IMR-90 (cell line): ENCODE results near the gene SUB1. TPM values are rescaled to one million over a fixed set of nuclear protein-coding genes. Genes with fewer than 3 reads are reported as not detected.
"Not testable (repeated sequence)": the region's sequence is repeated elsewhere in the genome, so short reads cannot be mapped to it uniquely, and the experiment has no call there.

Experiments used
- ATAC-seq: fragments of 200-7000 bp; cut with Tn5 transposase; 2 replicates; pipeline ENCODE4 v1.9.1; 2020; ENCODE audit warnings: low read depth, mild to moderate bottlenecking, moderate library complexity
- BruUV-seq: library from RNA; stranded (reverse); fragments of 400-500 nt; replicated peaks from 2 replicates; lab custom pipeline; 2021; lab: Mats Ljungman, UMichigan
- CTCF ChIA-PET: fragments of 300-600 bp; formaldehyde crosslinking; extraction: SDS; loops from one replicate; lab custom pipeline; 2021; ENCODE audit warnings: antibody characterized with exemption; lab: Yijun Ruan, JAX
- POLR2A ChIA-PET: fragments of 300-600 bp; sonication (Branson Sonifier 250); formaldehyde crosslinking; loops from one replicate; lab custom pipeline; 2022; ENCODE audit warnings: antibody characterized with exemption; ENCODE audit not compliant: unreplicated experiment; lab: Charles Lee
- DNase-seq: peaks from one replicate; pipeline ENCODE4 v3.0.0; 2013
- H2AFZ ChIP-seq: replicated peaks from 2 replicates; pipeline ENCODE3; 2013; ENCODE audit warnings: low read length, mild to moderate bottlenecking; ENCODE audit not compliant: poor library complexity
- H2AK5ac ChIP-seq: 2 replicates; pipeline ENCODE4 v1.6.1; 2013; ENCODE audit warnings: low read depth, low read length, inconsistent platforms
- H2AK9ac ChIP-seq: replicated peaks from 2 replicates; pipeline ENCODE3; 2013; ENCODE audit warnings: mild to moderate bottlenecking, low read depth, low read length, moderate library complexity; ENCODE audit not compliant: poor library complexity
- H2BK120ac ChIP-seq: 2 replicates; pipeline ENCODE4 v1.6.1; 2013; ENCODE audit warnings: low read depth, low read length, inconsistent platforms
- H2BK15ac ChIP-seq: 3 replicates; pipeline ENCODE4 v1.6.1; 2013; ENCODE audit warnings: low read depth, low read length, inconsistent platforms
- H2BK20ac ChIP-seq: 2 replicates; pipeline ENCODE4 v1.6.1; 2013; ENCODE audit warnings: low read depth, mild to moderate bottlenecking, inconsistent platforms, low read length, moderate library complexity
- H2BK5ac ChIP-seq: 2 replicates; pipeline ENCODE4 v1.6.1; 2013; ENCODE audit warnings: mild to moderate bottlenecking, low read depth, low read length, inconsistent platforms; ENCODE audit not compliant: poor library complexity, severe bottlenecking
- H3K14ac ChIP-seq: replicated peaks from 2 replicates; pipeline ENCODE4 v1.6.1; 2013; ENCODE audit warnings: low read depth, low read length, inconsistent platforms
- H3K18ac ChIP-seq: 2 replicates; pipeline ENCODE4 v1.6.1; 2013; ENCODE audit warnings: low read depth, low read length, control low read depth
- H3K23ac ChIP-seq: 2 replicates; pipeline ENCODE4 v1.6.1; 2013; ENCODE audit warnings: low read depth, low read length, inconsistent platforms
- H3K27ac ChIP-seq: 2 replicates; pipeline ENCODE4 v1.5.1; 2013; ENCODE audit warnings: mild to moderate bottlenecking, control low read depth, low read length; ENCODE audit not compliant: insufficient read depth
- H3K27me3 ChIP-seq: 2 replicates; pipeline ENCODE4 v1.6.1; 2013; ENCODE audit warnings: low read length; ENCODE audit not compliant: control insufficient read depth, insufficient read depth
- H3K36me3 ChIP-seq: 2 replicates; pipeline ENCODE4 v1.6.1; 2013; ENCODE audit warnings: low read length, mixed read lengths; ENCODE audit not compliant: control insufficient read depth, insufficient read depth
- H3K4ac ChIP-seq: 2 replicates; pipeline ENCODE4 v1.6.1; 2013; ENCODE audit warnings: low read depth, low read length, inconsistent platforms
- H3K4me1 ChIP-seq: 2 replicates; pipeline ENCODE4 v1.6.1; 2013; ENCODE audit warnings: low read length, mixed read lengths; ENCODE audit not compliant: control insufficient read depth, insufficient read depth
- H3K4me2 ChIP-seq: 2 replicates; pipeline ENCODE4 v1.6.1; 2013; ENCODE audit warnings: low read depth, mild to moderate bottlenecking, control low read depth, low read length, moderate library complexity
- H3K4me3 ChIP-seq: 2 replicates; pipeline ENCODE4 v1.5.1; 2013; ENCODE audit warnings: low read depth, mild to moderate bottlenecking, control low read depth, low read length, moderate library complexity; ENCODE audit not compliant: insufficient read depth
- H3K56ac ChIP-seq: 2 replicates; pipeline ENCODE4 v1.6.1; 2013; ENCODE audit warnings: low read length, inconsistent platforms; ENCODE audit not compliant: insufficient read depth; ENCODE audit errors: extremely low read depth
- H3K79me1 ChIP-seq, 2 experiments: 2 replicates each; pipeline ENCODE4 v1.6.1; 2013; ENCODE audit warnings: low read length in 2 of 2, inconsistent platforms in 1 of 2, low read depth in 1 of 2
- H3K9ac ChIP-seq: 2 replicates; pipeline ENCODE4 v1.6.1; 2013; ENCODE audit warnings: low read depth, low read length, control low read depth
- H3K9me1 ChIP-seq: 2 replicates; pipeline ENCODE4 v1.6.1; 2013; ENCODE audit warnings: low read length, inconsistent platforms; ENCODE audit not compliant: insufficient read depth
- H3K9me3 ChIP-seq: 2 replicates; pipeline ENCODE4 v1.6.1; 2013; ENCODE audit warnings: low read length; ENCODE audit not compliant: control insufficient read depth, insufficient read depth
- H4K20me1 ChIP-seq: 2 replicates; pipeline ENCODE4 v1.6.1; 2013; ENCODE audit warnings: low read length, inconsistent platforms; ENCODE audit not compliant: insufficient read depth
- H4K5ac ChIP-seq: 2 replicates; pipeline ENCODE4 v1.6.1; 2013; ENCODE audit warnings: mild to moderate bottlenecking, low read depth, low read length, control low read depth
- H4K8ac ChIP-seq, 2 experiments: 2 replicates each; pipeline ENCODE4 v1.6.1; 2013; ENCODE audit warnings: low read depth in 2 of 2, low read length in 2 of 2, control low read depth in 1 of 2, inconsistent platforms in 1 of 2
- H4K91ac ChIP-seq: 2 replicates; pipeline ENCODE4 v1.6.1; 2013; ENCODE audit warnings: low read depth, low read length, inconsistent platforms; ENCODE audit not compliant: insufficient read depth
- WGBS, 2 experiments: methylation state at CpG; one replicate each; pipeline versions ENCODE4 v1.1.5 to v1.1.7; 2013; ENCODE audit warnings: missing lambda C conversion rate in 2 of 2; ENCODE audit not compliant: insufficient read length in 1 of 2; ENCODE audit errors: extremely low coverage in 2 of 2; 5-methylcytosine and 5-hydroxymethylcytosine counted together
- dilution Hi-C: fragments of 300-500 bp; cut with HindIII; formaldehyde crosslinking; loops from one replicate; pipeline ENCODE4 v1.14.3; 2018; ENCODE audit warnings: low sequenced_read_pairs; ENCODE audit not compliant: unreplicated experiment
- in situ Hi-C: fragments of 300-500 bp; cut with MboI; formaldehyde crosslinking; loops from 3 replicates; pipeline ENCODE4 v1.14.3; 2019; ENCODE audit warnings: low sequenced_read_pairs, inconsistent platforms, mixed read lengths
- intact Hi-C: fragments of 100-400 bp; cut with micrococcal nuclease; formaldehyde crosslinking; loops from 2 replicates; pipeline ENCODE4 v1.10.0; 2022
- polyA plus RNA-seq, 3 experiments: library from polyadenylated mRNA; depleted of rRNA; stranded (reverse); fragments of >200 nt; gene quantifications; 2 replicates each; pipeline ENCODE4 v1.2.3, GENCODE V29; 2012; ENCODE audit warnings: low replicate concordance in 1 of 3
- total RNA-seq: library from RNA; depleted of rRNA; stranded (reverse); fragments of >200 nt; gene quantifications from 2 replicates; pipeline ENCODE4 v1.2.3, GENCODE V29; 2012

SUB1 gene
- total and polyA plus RNA-seq, 2 of the 4 experiments (the other 2 are of a cell fraction): 19.5 to 155 TPM

DNA sequence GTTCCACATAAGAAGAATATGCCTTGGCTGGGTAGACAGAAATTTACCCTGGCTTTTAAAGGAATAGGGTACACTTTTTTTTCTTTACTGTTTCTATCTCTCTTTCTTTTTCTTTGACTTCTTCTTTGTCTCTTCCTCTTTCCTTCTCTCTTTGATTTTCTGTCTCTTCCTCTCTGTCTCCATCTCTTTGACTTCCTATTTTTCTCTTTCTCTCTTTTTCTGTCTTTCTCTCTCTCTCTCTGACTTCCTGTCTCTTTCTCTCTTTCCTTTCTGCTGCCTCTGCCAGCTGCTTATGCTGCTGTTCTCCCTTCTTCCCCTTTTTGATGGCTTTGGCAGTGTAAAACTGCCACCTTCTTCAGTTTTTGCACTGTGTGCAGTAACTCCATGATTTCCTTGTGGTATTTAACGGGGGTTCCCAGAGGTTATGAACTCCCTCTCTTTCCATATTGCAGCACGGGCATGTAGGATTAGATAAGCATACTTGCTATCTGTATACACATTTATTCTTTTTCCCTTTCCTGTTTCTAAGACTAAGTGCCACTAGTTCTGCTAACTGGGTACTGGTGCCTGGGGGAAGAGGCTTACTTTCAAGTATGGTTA lies 31.1 kb upstream of the SUB1 start:
- H3K14ac ChIP-seq, POLR2A ChIA-PET, H3K4me2 ChIP-seq, H3K4me3 ChIP-seq, H3K4me1 ChIP-seq, H2AK9ac ChIP-seq, H3K4ac ChIP-seq, H3K9ac ChIP-seq, H3K56ac ChIP-seq, ATAC-seq, BruUV-seq, H2BK120ac ChIP-seq, H2AK5ac ChIP-seq, H2BK5ac ChIP-seq, H2AFZ ChIP-seq, H3K79me1 ChIP-seq, H3K27ac ChIP-seq, H4K8ac ChIP-seq, H2BK20ac ChIP-seq, H3K36me3 ChIP-seq, H3K9me3 ChIP-seq, H4K20me1 ChIP-seq, in situ Hi-C loops, H3K27me3 ChIP-seq, H4K91ac ChIP-seq, H3K23ac ChIP-seq, H3K18ac ChIP-seq, CTCF ChIA-PET, H4K5ac ChIP-seq, H2BK15ac ChIP-seq, DNase-seq, H3K9me1 ChIP-seq, dilution Hi-C loops: not testable (repeated sequence)
- intact Hi-C loops: loop anchor here (5.0 kb wide), 1 partner anchor 727 kb away; no protein-coding TSS in a partner anchor
- WGBS, 2 experiments: no CpG with 5 or more reads among the region's 2 CpGs

DNA sequence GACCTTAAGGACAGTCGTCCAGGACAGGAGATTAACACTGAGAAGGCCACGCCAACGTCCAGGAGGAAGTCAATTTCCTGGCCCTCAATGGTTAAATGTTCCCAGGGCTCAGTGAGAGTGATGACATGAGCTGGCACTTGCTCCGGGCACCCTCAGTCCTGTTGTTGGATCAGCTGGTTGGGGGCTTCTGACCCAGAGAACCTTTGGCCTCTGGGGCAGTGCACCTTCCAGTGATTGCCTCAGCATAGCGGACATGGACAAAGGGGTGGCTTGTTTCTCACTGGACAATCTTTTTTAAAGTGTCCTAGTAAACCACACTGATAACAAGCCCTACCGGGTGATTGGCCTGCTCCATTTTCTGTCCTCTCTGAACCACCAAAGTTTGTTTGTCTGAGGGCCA lies 28.8 kb upstream of the SUB1 start:
- H4K91ac ChIP-seq, H3K4ac ChIP-seq, H2BK20ac ChIP-seq, H3K14ac ChIP-seq, H3K27ac ChIP-seq, H3K27me3 ChIP-seq, BruUV-seq, H3K4me3 ChIP-seq, ATAC-seq, H2AK5ac ChIP-seq, H3K4me2 ChIP-seq, in situ Hi-C loops, H2BK120ac ChIP-seq, H4K20me1 ChIP-seq, POLR2A ChIA-PET, H2AFZ ChIP-seq, DNase-seq, H3K18ac ChIP-seq, H3K9me1 ChIP-seq, dilution Hi-C loops, intact Hi-C loops, H4K5ac ChIP-seq, H3K23ac ChIP-seq, H3K56ac ChIP-seq, H3K36me3 ChIP-seq, H3K79me1 ChIP-seq, H2BK15ac ChIP-seq, H3K9me3 ChIP-seq, H3K9ac ChIP-seq, H2BK5ac ChIP-seq, H3K4me1 ChIP-seq, H2AK9ac ChIP-seq, CTCF ChIA-PET, H4K8ac ChIP-seq: not testable (repeated sequence)
- no CpG with 5 or more reads among the region's 6 CpGs for WGBS, 2 experiments
